Liver (tissue), 9 donors: ENCODE measurements around the gene IPO8. TPM values are rescaled to one million over a fixed set of nuclear protein-coding genes. Genes with fewer than 3 reads are reported as not detected.

Source experiments
- DNase-seq: peaks from one replicate; pipeline ENCODE4 v3.0.0-alpha.2; 2017; ENCODE audit warnings: low spot score
- H3K27ac ChIP-seq, 2 donors: one replicate each; pipeline ENCODE4 v1.7.0; 2013; ENCODE audit warnings: inconsistent platforms in 2 of 2, low read length in 2 of 2, control low read depth in 1 of 2, low read depth in 1 of 2, mild to moderate bottlenecking in 1 of 2
- H3K27me3 ChIP-seq, 4 donors: one replicate each; pipeline versions ENCODE4 v1.6.1 to v1.7.0; 2013; ENCODE audit warnings: low read length in 3 of 4, inconsistent platforms in 1 of 4, mild to moderate bottlenecking in 1 of 4, moderate library complexity in 1 of 4; ENCODE audit not compliant: control insufficient read depth in 4 of 4, insufficient read depth in 4 of 4
- H3K36me3 ChIP-seq, 4 donors: one replicate each; pipeline versions ENCODE4 v1.6.1 to v1.7.0; 2013; ENCODE audit warnings: low read length in 3 of 4, mild to moderate bottlenecking in 3 of 4, low read depth in 1 of 4, moderate library complexity in 1 of 4; ENCODE audit not compliant: control insufficient read depth in 4 of 4, insufficient read depth in 3 of 4
- H3K4me1 ChIP-seq, 4 donors: one replicate each; pipeline versions ENCODE4 v1.6.1 to v1.7.0; 2013; ENCODE audit warnings: low read length in 3 of 4, mild to moderate bottlenecking in 3 of 4, moderate library complexity in 1 of 4; ENCODE audit not compliant: control insufficient read depth in 4 of 4, insufficient read depth in 4 of 4
- H3K4me3 ChIP-seq, 3 donors: one replicate each; pipeline versions ENCODE4 v1.6.1 to v1.7.0; 2013; ENCODE audit warnings: low read length in 3 of 3, control low read depth in 1 of 3, low read depth in 1 of 3, mild to moderate bottlenecking in 1 of 3
- H3K9ac ChIP-seq, 2 donors: one replicate each; pipeline ENCODE4 v1.7.0; 2013; ENCODE audit warnings: low read length in 2 of 2, mild to moderate bottlenecking in 2 of 2, moderate library complexity in 2 of 2, control low read depth in 1 of 2, low read depth in 1 of 2
- H3K9me3 ChIP-seq, 4 donors: one replicate each; pipeline versions ENCODE4 v1.6.1 to v1.7.0; 2013; ENCODE audit warnings: low read length in 3 of 4; ENCODE audit not compliant: control insufficient read depth in 4 of 4
- ATF3 ChIP-seq: IDR thresholded peaks from 2 replicates; pipeline ENCODE4 v1.6.1; 2016; ENCODE audit warnings: antibody characterized with exemption
- CTCF ChIP-seq: fragments of 150-350 bp; IDR thresholded peaks from 2 replicates; pipeline ENCODE4 v1.5.1; 2017; ENCODE audit warnings: improper control_type of control experiment, low read depth, low read length; ENCODE audit not compliant: missing input control
- EGR1 ChIP-seq, 2 donors: IDR thresholded peaks; 2 replicates each; pipeline ENCODE4 v1.6.1; 2016 to 2018; ENCODE audit warnings: antibody characterized with exemption in 2 of 2, low read depth in 2 of 2
- FOXA1 ChIP-seq: IDR thresholded peaks from 2 replicates; pipeline ENCODE4 v1.6.1; 2016; ENCODE audit warnings: antibody characterized with exemption
- FOXA2 ChIP-seq: IDR thresholded peaks from 2 replicates; pipeline ENCODE4 v1.6.1; 2016; ENCODE audit warnings: antibody characterized with exemption
- GABPA ChIP-seq, 2 donors: IDR thresholded peaks in 1 of 2; conservative IDR thresholded peaks in 1 of 2; 2 replicates each; pipeline ENCODE4 v1.6.1; 2016; ENCODE audit warnings: antibody characterized with exemption in 2 of 2, mild to moderate bottlenecking in 1 of 2, moderate library complexity in 1 of 2
- HNF4A ChIP-seq, 2 donors: conservative IDR thresholded peaks; 2 replicates each; pipeline ENCODE4 v1.6.1; 2016; ENCODE audit warnings: antibody characterized with exemption in 2 of 2, mild to moderate bottlenecking in 2 of 2
- HNF4G ChIP-seq: IDR thresholded peaks from 2 replicates; pipeline ENCODE4 v1.6.1; 2016; ENCODE audit warnings: antibody characterized with exemption
- JUND ChIP-seq, 2 donors: IDR thresholded peaks; 2 replicates each; pipeline ENCODE4 v1.6.1; 2016; ENCODE audit warnings: antibody characterized with exemption in 2 of 2
- MAX ChIP-seq: IDR thresholded peaks from 2 replicates; pipeline ENCODE4 v1.6.1; 2016; ENCODE audit warnings: antibody characterized with exemption
- NR2F2 ChIP-seq: IDR thresholded peaks from 2 replicates; pipeline ENCODE4 v1.6.1; 2016; ENCODE audit warnings: antibody characterized with exemption
- RAD21 ChIP-seq, 2 donors: IDR thresholded peaks; 2 replicates each; pipeline ENCODE4 v1.6.1; 2016; ENCODE audit warnings: antibody characterized with exemption in 2 of 2, mild to moderate bottlenecking in 2 of 2
- REST ChIP-seq: IDR thresholded peaks from 2 replicates; pipeline ENCODE4 v1.6.1; 2016; ENCODE audit warnings: antibody characterized with exemption, mild to moderate bottlenecking
- RXRA ChIP-seq, 2 donors: IDR thresholded peaks; 2 replicates each; pipeline ENCODE4 v1.6.1; 2017 to 2018; ENCODE audit warnings: antibody characterized with exemption in 2 of 2, mild to moderate bottlenecking in 1 of 2
- SP1 ChIP-seq: IDR thresholded peaks from 2 replicates; pipeline ENCODE4 v1.6.1; 2018; ENCODE audit warnings: antibody characterized with exemption, mild to moderate bottlenecking
- TAF1 ChIP-seq: conservative IDR thresholded peaks from 2 replicates; pipeline ENCODE4 v1.6.1; 2016; ENCODE audit warnings: antibody characterized with exemption, mild to moderate bottlenecking
- YY1 ChIP-seq: IDR thresholded peaks from 2 replicates; pipeline ENCODE4 v1.6.1; 2016; ENCODE audit warnings: antibody characterized with exemption, mild to moderate bottlenecking
- ZBTB33 ChIP-seq: IDR thresholded peaks from 2 replicates; pipeline ENCODE4 v1.6.1; 2016; ENCODE audit warnings: antibody characterized with exemption
- WGBS: extraction: QIAGEN DNeasy Blood & Tissue Kit; methylation state at CpG from one replicate; pipeline ENCODE4 v1.1.7; 2013; 5-methylcytosine and 5-hydroxymethylcytosine counted together
- polyA plus RNA-seq, 2 donors: library from polyadenylated mRNA; stranded (reverse) in 1 of 2; unstranded in 1 of 2; fragments of 200-250 nt in 1 of 2; fragments of >200 nt in 1 of 2; fragmentation: Nextera tagmentation in 1 of 2; extraction: Ambion mirVana in 1 of 2; gene quantifications; one replicate each; pipeline versions ENCODE4 v1.2.1 to v1.2.3, GENCODE V29; 2013 to 2015
- total RNA-seq, 2 donors: library from RNA; depleted of rRNA; stranded (reverse); fragments of >200 nt; gene quantifications; one replicate each; pipeline ENCODE4 v1.2.3, GENCODE V29; 2014
- donor health status: healthy.
- donor health status: healthy.
- donor health status: healthy.
- donor health status: healthy.
- donor health status: healthy.

Gene IPO8
- total and polyA plus RNA-seq, 4 donors = 8.0 to 33.0 (median 18.4) TPM

GRCh38 chr12:30729547-30729946, 33.9 kb upstream of the IPO8 start:
- H3K4me3 ChIP-seq = no peak overlapping the region
- no peak for TF ChIP-seq FOXA2
- TF ChIP-seq HNF4A (conservative IDR thresholded peaks at IDR 0.05) = no peak
- TF ChIP-seq CTCF = no peak
- no peak for TF ChIP-seq RAD21 (IDR thresholded peaks at IDR 0.05)
- no peak for TF ChIP-seq NR2F2
- no peak for TF ChIP-seq RXRA (IDR thresholded peaks at IDR 0.05)
- TF ChIP-seq GABPA (IDR thresholded peaks at IDR 0.05 in 1 of 2, conservative IDR thresholded peaks at IDR 0.05 in 1 of 2) = no peak
- TF ChIP-seq MAX = no peak
- TF ChIP-seq HNF4G = no peak
- no peak for TF ChIP-seq EGR1 (IDR thresholded peaks at IDR 0.05; ENCODE audit: low read depth in 2 of 2)
- TF ChIP-seq FOXA1 = no peak
- TF ChIP-seq YY1 = no peak
- TF ChIP-seq TAF1 = no peak
- TF ChIP-seq SP1 = no peak
- H3K27me3 ChIP-seq = no peaks in the 10 kb centered on the region
- H3K9me3 ChIP-seq = no peaks in the 10 kb centered on the region
- H3K27ac ChIP-seq = no peak overlapping the region
- H3K9ac ChIP-seq = no peak overlapping the region
- no peak for DNase-seq
- H3K4me1 ChIP-seq = peaks cover 0 to 3% (median 0%) of the 10 kb centered on the region in 4 donors
- 93% methylated on average over 4 of the region's 4 CpGs for WGBS
- peaks cover 1 to 16% (median 9%) of the 10 kb centered on the region in 4 donors for H3K36me3 ChIP-seq

- no peak overlapping the region for H3K27ac ChIP-seq
- 97% methylated on average over 1 of the region's 1 CpG for WGBS
- no peaks in the 10 kb centered on the region for H3K4me1 ChIP-seq
- no peaks in the 10 kb centered on the region for H3K9me3 ChIP-seq
- no peak for TF ChIP-seq NR2F2
- no peak for TF ChIP-seq ZBTB33
- TF ChIP-seq HNF4G = no peak
- TF ChIP-seq YY1 = no peak
- TF ChIP-seq ATF3 = no peak
- no peak for TF ChIP-seq JUND (IDR thresholded peaks at IDR 0.05)
- no peak for TF ChIP-seq SP1
- no peak for TF ChIP-seq TAF1
- TF ChIP-seq RXRA (IDR thresholded peaks at IDR 0.05) = no peak
- TF ChIP-seq CTCF = no peak
- TF ChIP-seq FOXA1 = no peak
- no peak for TF ChIP-seq RAD21 (IDR thresholded peaks at IDR 0.05)
- TF ChIP-seq REST = no peak
- TF ChIP-seq MAX = no peak
- TF ChIP-seq FOXA2 = no peak
- TF ChIP-seq HNF4A (conservative IDR thresholded peaks at IDR 0.05) = no peak
- no peak for DNase-seq
- no peak overlapping the region for H3K9ac ChIP-seq
- H3K4me3 ChIP-seq = no peak overlapping the region
- H3K27me3 ChIP-seq = no peaks in the 10 kb centered on the region
- peaks cover 1 to 18% (median 12%) of the 10 kb centered on the region in 4 donors for H3K36me3 ChIP-seq
Measured at GRCh38 chr12:30726647-30727046, 31.0 kb upstream of the IPO8 start.
